Activated CD4-positive, alpha-beta T cell treated with anti-CD3 and anti-CD28 coated beads for 4 hours (primary cell): ENCODE measurements around the gene PDLIM1.
"Not testable (repeated sequence)": the region's sequence is repeated elsewhere in the genome, so short reads cannot be mapped to it uniquely, and the experiment has no call there.

Experiments
- DNase-seq, 2 donors: peaks; one replicate each; pipeline ENCODE4 v3.0.0-alpha.2; 2020

The PDLIM1 gene

GRCh38 chr10:95262763-95263518, 27.9 kb downstream of the PDLIM1 start:
- DNase-seq: no peak

- no peak for DNase-seq
Measured at GRCh38 chr10:95261926-95262325, 28.9 kb downstream of the PDLIM1 start.

GRCh38 chr10:95260909-95261552, 29.8 kb downstream of the PDLIM1 start:
- no peak for DNase-seq

- no peak for DNase-seq
Measured at GRCh38 chr10:95260397-95260881, 30.4 kb downstream of the PDLIM1 start.

- DNase-seq: no peak
Measured at GRCh38 chr10:95257849-95258248, 33.0 kb downstream of the PDLIM1 start.

- no peak for DNase-seq
Measured at GRCh38 chr10:95256268-95256667, 34.5 kb downstream of the PDLIM1 start.

- DNase-seq: no peak
Measured at GRCh38 chr10:95254629-95255028, 36.2 kb downstream of the PDLIM1 start.

GRCh38 chr10:95253686-95254085, 37.1 kb downstream of the PDLIM1 start:
- DNase-seq: no peak

- no peak for DNase-seq
Measured at GRCh38 chr10:95253007-95253406, 37.8 kb downstream of the PDLIM1 start.

GRCh38 chr10:95250856-95251255, 39.9 kb downstream of the PDLIM1 start:
- DNase-seq: no peak

- no peak for DNase-seq
Measured at GRCh38 chr10:95249467-95249866, 41.3 kb downstream of the PDLIM1 start.

- DNase-seq: no peak
Measured at GRCh38 chr10:95248989-95249388, 41.8 kb downstream of the PDLIM1 start.

- no peak for DNase-seq
Measured at GRCh38 chr10:95247881-95248583, 42.8 kb downstream of the PDLIM1 start.

GRCh38 chr10:95247200-95247880, 43.5 kb downstream of the PDLIM1 start:
- no peak for DNase-seq

GRCh38 chr10:95246582-95247051, 44.2 kb downstream of the PDLIM1 start:
- peak; percentile 51 to 52 for DNase-seq

- no peak for DNase-seq
Measured at GRCh38 chr10:95245425-95246055, 45.3 kb downstream of the PDLIM1 start.

GRCh38 chr10:95244152-95244551, 46.7 kb downstream of the PDLIM1 start:
- no peak for DNase-seq

GRCh38 chr10:95243318-95243617, 47.5 kb downstream of the PDLIM1 start:
- DNase-seq: no peak

- no peak for DNase-seq
Measured at GRCh38 chr10:95242581-95243317, 48.1 kb downstream of the PDLIM1 start.

- no peak for DNase-seq
Measured at GRCh38 chr10:95241533-95241932, 49.3 kb downstream of the PDLIM1 start.

GRCh38 chr10:95240811-95241210, 50.0 kb downstream of the PDLIM1 start:
- no peak for DNase-seq

- DNase-seq: not testable (repeated sequence)
Measured at GRCh38 chr10:95240096-95240495, 50.7 kb downstream of the PDLIM1 start.
